Cardiac muscle cell (in vitro differentiated cells and primary cell): ENCODE data around the gene MDFIC. TPM values are rescaled to one million over a fixed set of nuclear protein-coding genes. Genes with fewer than 3 reads are reported as not detected.
"Not testable (repeated sequence)": the region's sequence is repeated elsewhere in the genome, so short reads cannot be mapped to it uniquely, and the experiment has no call there.

Source experiments
- DNase-seq, 2 donors: peaks; one replicate each; pipeline versions ENCODE4 v3.0.0 to v3.0.0-alpha.2; 2010 to 2017; ENCODE audit warnings: low read depth in 1 of 2, low spot score in 1 of 2
- H3K27ac ChIP-seq: fragments of 200-600 bp; sonication (generic); 2 replicates; pipeline ENCODE4 v1.5.1; 2016
- H3K27me3 ChIP-seq: fragments of 200-600 bp; sonication (generic); 2 replicates; pipeline ENCODE4 v1.6.0; 2016; ENCODE audit warnings: control low read depth
- H3K36me3 ChIP-seq: fragments of 200-600 bp; sonication (generic); 2 replicates; pipeline ENCODE4 v1.5.1; 2016; ENCODE audit warnings: control low read depth
- H3K4me1 ChIP-seq: fragments of 200-600 bp; sonication (generic); 2 replicates; pipeline ENCODE4 v1.8.1; 2017; ENCODE audit warnings: low read depth, mild to moderate bottlenecking, mixed run types
- H3K4me3 ChIP-seq: fragments of 200-600 bp; sonication (generic); 2 replicates; pipeline ENCODE4 v1.5.1; 2016; ENCODE audit warnings: mild to moderate bottlenecking
- H3K9me3 ChIP-seq: fragments of 200-600 bp; sonication (generic); 2 replicates; pipeline ENCODE4 v1.5.1; 2017; ENCODE audit warnings: low read depth, mild to moderate bottlenecking, control low read depth
- polyA plus RNA-seq: library from polyadenylated mRNA; unstranded; fragments of >200 nt; fragmentation: Nextera tagmentation; extraction: Ambion mirVana; gene quantifications from 2 replicates; pipeline ENCODE4 v1.2.1, GENCODE V29; 2016
- total RNA-seq: library from RNA; depleted of rRNA; stranded (reverse); fragments of >200 nt; gene quantifications from 2 replicates; pipeline ENCODE4 v1.2.3, GENCODE V29; 2016
- TF ChIP-seq, protein P1 (sequence below): IDR thresholded peaks from 2 replicates; pipeline ENCODE4 v1.5.1; 2012; ENCODE audit warnings: low read depth, mild to moderate bottlenecking, low read length

The MDFIC gene
- total and polyA plus RNA-seq, 2 experiments from 2014 or later, result 7.1 to 11.7 TPM

DNA sequence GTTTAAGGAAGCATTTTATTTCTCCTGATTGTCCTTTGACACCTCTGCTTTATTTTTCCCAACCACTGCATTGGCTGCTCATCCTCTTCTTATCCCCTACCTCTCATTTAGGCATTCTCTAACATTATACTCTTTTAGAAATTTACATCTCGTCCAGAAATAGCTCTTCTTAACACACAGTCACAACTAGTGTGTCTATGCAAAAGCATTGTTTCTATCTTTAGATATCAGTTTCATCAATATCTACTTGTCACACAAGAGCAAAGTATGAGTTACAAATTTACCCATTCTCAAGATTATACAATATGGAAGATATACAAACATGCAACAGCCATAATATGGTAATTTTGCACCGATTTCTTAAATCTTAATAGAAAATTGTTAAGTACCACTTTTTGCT is 35.7 kb upstream of the MDFIC start:
- Histone ChIP-seq H3K4me3 (no peak overlapping the region), H3K27ac (no peak overlapping the region), H3K27me3 (no peaks in the 10 kb centered on the region), H3K9me3 (no peaks in the 10 kb centered on the region), H3K4me1 (no peaks in the 10 kb centered on the region), H3K36me3 (no peaks in the 10 kb centered on the region)
- TF ChIP-seq, protein P1, sequence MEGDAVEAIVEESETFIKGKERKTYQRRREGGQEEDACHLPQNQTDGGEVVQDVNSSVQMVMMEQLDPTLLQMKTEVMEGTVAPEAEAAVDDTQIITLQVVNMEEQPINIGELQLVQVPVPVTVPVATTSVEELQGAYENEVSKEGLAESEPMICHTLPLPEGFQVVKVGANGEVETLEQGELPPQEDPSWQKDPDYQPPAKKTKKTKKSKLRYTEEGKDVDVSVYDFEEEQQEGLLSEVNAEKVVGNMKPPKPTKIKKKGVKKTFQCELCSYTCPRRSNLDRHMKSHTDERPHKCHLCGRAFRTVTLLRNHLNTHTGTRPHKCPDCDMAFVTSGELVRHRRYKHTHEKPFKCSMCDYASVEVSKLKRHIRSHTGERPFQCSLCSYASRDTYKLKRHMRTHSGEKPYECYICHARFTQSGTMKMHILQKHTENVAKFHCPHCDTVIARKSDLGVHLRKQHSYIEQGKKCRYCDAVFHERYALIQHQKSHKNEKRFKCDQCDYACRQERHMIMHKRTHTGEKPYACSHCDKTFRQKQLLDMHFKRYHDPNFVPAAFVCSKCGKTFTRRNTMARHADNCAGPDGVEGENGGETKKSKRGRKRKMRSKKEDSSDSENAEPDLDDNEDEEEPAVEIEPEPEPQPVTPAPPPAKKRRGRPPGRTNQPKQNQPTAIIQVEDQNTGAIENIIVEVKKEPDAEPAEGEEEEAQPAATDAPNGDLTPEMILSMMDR, result no peak
- DNase-seq, result no peak

GRCh38 chr7:114889116-114889515 is 32.8 kb upstream of the MDFIC start:
- not testable (repeated sequence) for H3K4me1 ChIP-seq, H3K27me3 ChIP-seq, H3K4me3 ChIP-seq, H3K36me3 ChIP-seq, H3K9me3 ChIP-seq, DNase-seq, H3K27ac ChIP-seq

DNA sequence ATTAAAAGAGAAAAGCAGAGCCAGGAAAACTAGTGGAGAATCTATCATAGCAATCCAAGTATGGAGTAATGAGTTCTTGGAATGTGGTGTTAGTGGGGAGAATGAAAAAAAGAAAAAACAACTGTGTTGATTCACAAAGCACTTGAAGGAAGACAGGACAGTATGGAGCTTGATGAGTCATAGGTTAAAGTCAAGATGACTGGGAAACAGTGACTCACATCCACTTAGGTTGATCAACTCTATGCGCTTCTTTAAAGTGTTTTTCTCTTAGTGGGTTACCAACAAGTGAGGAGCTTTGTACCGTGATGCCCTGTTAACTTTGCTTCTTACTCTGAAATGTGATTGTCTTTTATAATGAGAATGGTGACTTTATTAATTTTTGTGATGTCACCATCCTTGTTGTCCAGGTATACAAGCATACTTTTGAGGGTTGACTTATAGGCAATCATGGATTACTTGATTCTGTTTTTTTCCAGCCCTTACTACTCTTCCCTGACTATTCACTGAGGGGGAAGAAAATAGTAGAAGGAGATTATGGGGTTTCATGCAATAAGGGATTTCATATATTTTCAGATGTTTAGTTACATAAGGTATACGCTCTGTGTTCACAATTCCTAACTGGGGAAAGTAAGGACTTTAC is 32.1 kb upstream of the MDFIC start:
- DNase-seq, result peak in 1 of 2 donors; percentile 96
- no peaks in the 10 kb centered on the region for H3K27me3 ChIP-seq
- H3K4me1 ChIP-seq, result no peaks in the 10 kb centered on the region
- H3K9me3 ChIP-seq, result no peaks in the 10 kb centered on the region
- no peak overlapping the region for H3K27ac ChIP-seq
- H3K36me3 ChIP-seq, result no peaks in the 10 kb centered on the region
- TF ChIP-seq, protein P1, result no peak
- no peak overlapping the region for H3K4me3 ChIP-seq

DNA sequence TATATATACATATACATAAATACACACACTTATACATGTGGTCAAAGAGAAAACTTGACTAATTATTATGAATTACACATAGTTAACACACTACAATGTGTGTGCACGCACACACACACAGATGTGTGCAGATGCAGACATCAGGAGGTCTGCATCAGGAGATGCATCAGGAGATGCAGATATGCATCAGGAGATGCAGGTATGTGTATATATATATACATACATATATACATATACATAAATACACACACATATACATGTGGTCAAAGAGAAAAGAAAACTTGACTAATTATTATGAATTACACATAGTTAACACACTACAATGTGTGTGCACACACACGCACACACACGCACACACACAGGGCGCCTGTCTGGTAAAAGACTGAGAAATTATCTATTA is 31.3 kb upstream of the MDFIC start:
- Histone ChIP-seq H3K9me3 (no peaks in the 10 kb centered on the region), H3K27me3 (no peaks in the 10 kb centered on the region), H3K27ac (no peak overlapping the region), H3K36me3 (no peaks in the 10 kb centered on the region), H3K4me1 (no peaks in the 10 kb centered on the region), H3K4me3 (no peak overlapping the region)
- DNase-seq, result no peak
- TF ChIP-seq, protein P1, result no peak

DNA sequence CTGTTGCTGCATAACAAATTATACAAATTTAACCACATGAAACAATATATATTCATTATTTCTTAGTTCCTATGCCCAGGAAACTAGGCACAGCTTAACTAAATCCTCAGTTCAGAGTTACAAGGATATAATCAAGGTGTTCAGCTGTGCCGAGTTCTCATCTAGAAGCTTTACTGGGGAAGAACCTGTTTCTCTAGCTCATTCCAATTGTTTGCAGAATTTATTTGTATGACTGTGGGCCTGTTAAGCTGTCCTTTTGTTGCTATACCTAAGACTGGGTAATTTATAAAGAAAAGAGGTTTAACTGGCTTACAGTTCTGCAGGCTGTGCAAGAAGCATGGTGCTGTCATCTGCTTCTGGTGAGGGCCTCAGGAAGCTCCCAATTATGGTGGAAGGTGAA is 21.8 kb upstream of the MDFIC start:
- no peak for DNase-seq

DNA sequence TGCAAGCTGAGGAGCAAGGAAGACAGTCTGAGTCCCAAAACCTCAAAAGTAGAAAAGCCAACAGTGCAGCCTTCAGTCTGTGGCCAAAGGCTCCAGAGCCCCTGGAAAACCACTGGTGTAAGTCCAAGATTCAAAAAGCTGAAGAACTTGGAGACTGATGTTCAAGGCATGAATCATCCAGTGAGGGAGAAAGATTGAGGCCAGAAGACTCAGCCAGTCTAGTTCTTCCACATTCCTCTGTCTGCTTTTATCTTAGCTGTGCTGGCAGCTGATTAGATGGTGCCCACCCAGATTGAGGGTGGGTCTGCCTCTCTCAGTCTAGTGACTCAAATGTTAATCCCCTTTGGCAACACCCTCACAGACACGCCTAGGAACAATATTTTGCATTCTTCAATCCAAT is 20.1 kb upstream of the MDFIC start:
- TF ChIP-seq, protein P1, result no peak
- no peaks in the 10 kb centered on the region for H3K36me3 ChIP-seq
- H3K9me3 ChIP-seq, result no peaks in the 10 kb centered on the region
- no peaks in the 10 kb centered on the region for H3K4me1 ChIP-seq
- peak in 1 of 2 donors; percentile 61 for DNase-seq
- H3K27me3 ChIP-seq, result no peaks in the 10 kb centered on the region
- H3K27ac ChIP-seq, result no peak overlapping the region
- no peak overlapping the region for H3K4me3 ChIP-seq

More for the DNA sequence above, 21.8 kb upstream of the MDFIC start:
- H3K4me1 ChIP-seq, result no peaks in the 10 kb centered on the region
- no peak overlapping the region for H3K27ac ChIP-seq
- H3K27me3 ChIP-seq, result no peaks in the 10 kb centered on the region
- H3K9me3 ChIP-seq, result no peaks in the 10 kb centered on the region
- TF ChIP-seq, protein P1, result no peak
- no peaks in the 10 kb centered on the region for H3K36me3 ChIP-seq
- no peak overlapping the region for H3K4me3 ChIP-seq
